Measurements from ENCODE around the gene SLC28A2. TPM values are rescaled to one million over a fixed set of nuclear protein-coding genes. Genes with fewer than 3 reads are reported as not detected.
"Not testable (repeated sequence)": the region's sequence is repeated elsewhere in the genome, so short reads cannot be mapped to it uniquely, and the experiment has no call there.

SLC28A2 gene
- total and polyA plus RNA-seq, 4 donors: 2.0 TPM; not detected in 3

GRCh38 chr15:45253330-45253729, 1.3 kb downstream of the SLC28A2 start:
- ATAC-seq (ENCODE audit: low FRiP score): no peak
- intact Hi-C loops (cut with DNase I): no loop called here
- WGBS, 2 donors: 52 to 70% methylated on average over 2 of the region's 2 CpGs

GRCh38 chr15:45254405-45254804, 2.4 kb downstream of the SLC28A2 start:
- ATAC-seq (ENCODE audit: low FRiP score) (no peak), DNase-seq (no peak)
- Histone ChIP-seq H3K27ac (ENCODE audit: low read depth in 1 of 2, low read length in 2 of 2) (no peak overlapping the region), H3K36me3 (ENCODE audit: control insufficient read depth in 1 of 2, insufficient read depth in 2 of 2, low read length in 1 of 2) (no peaks in the 10 kb centered on the region), H3K4me1 (ENCODE audit: control insufficient read depth in 1 of 2, insufficient read depth in 2 of 2, low read length in 2 of 2) (no peaks in the 10 kb centered on the region), H3K27me3 (ENCODE audit: control insufficient read depth in 1 of 2, insufficient read depth in 2 of 2, low read length in 1 of 2) (no peaks in the 10 kb centered on the region), H3K4me3 (ENCODE audit: low read length in 2 of 2) (no peak overlapping the region), H3K9me3 (ENCODE audit: control insufficient read depth, low read length) (no peaks in the 10 kb centered on the region)
- intact Hi-C loops (cut with DNase I): no loop called here
- WGBS, 2 donors: 87 to 98% methylated on average over 1 of the region's 1 CpG

More at GRCh38 chr15:45253330-45253729, 1.3 kb downstream of the SLC28A2 start:
- Histone ChIP-seq H3K36me3 (ENCODE audit: control insufficient read depth in 1 of 2, insufficient read depth in 2 of 2, low read length in 1 of 2) (no peaks in the 10 kb centered on the region), H3K27ac (ENCODE audit: low read depth in 1 of 2, low read length in 2 of 2) (no peak overlapping the region), H3K27me3 (ENCODE audit: control insufficient read depth in 1 of 2, insufficient read depth in 2 of 2, low read length in 1 of 2) (no peaks in the 10 kb centered on the region), H3K4me3 (ENCODE audit: low read length in 2 of 2) (no peak overlapping the region), H3K4me1 (ENCODE audit: control insufficient read depth in 1 of 2, insufficient read depth in 2 of 2, low read length in 2 of 2) (no peaks in the 10 kb centered on the region), H3K9me3 (ENCODE audit: control insufficient read depth, low read length) (no peaks in the 10 kb centered on the region)
- no peak for DNase-seq

GRCh38 chr15:45254824-45255223, 2.8 kb downstream of the SLC28A2 start:
- not testable (repeated sequence) for H3K4me3 ChIP-seq (ENCODE audit: low read length in 2 of 2); ATAC-seq (ENCODE audit: low FRiP score)

GRCh38 chr15:45259796-45260195, 7.8 kb downstream of the SLC28A2 start:
- DNase-seq (no peak), ATAC-seq (ENCODE audit: low FRiP score) (no peak)
- Histone ChIP-seq H3K4me1 (ENCODE audit: control insufficient read depth in 1 of 2, insufficient read depth in 2 of 2, low read length in 2 of 2) (no peaks in the 10 kb centered on the region), H3K27me3 (ENCODE audit: control insufficient read depth in 1 of 2, insufficient read depth in 2 of 2, low read length in 1 of 2) (no peaks in the 10 kb centered on the region), H3K27ac (ENCODE audit: low read depth in 1 of 2, low read length in 2 of 2) (no peak overlapping the region), H3K36me3 (ENCODE audit: control insufficient read depth in 1 of 2, insufficient read depth in 2 of 2, low read length in 1 of 2) (no peaks in the 10 kb centered on the region), H3K9me3 (ENCODE audit: control insufficient read depth, low read length) (peaks cover 1% of the 10 kb centered on the region), H3K4me3 (ENCODE audit: low read length in 2 of 2) (no peak overlapping the region)
- 73 to 74% methylated on average over 2 of the region's 2 CpGs for WGBS, 2 donors
- intact Hi-C loops (cut with DNase I): no loop called here

More at GRCh38 chr15:45254824-45255223, 2.8 kb downstream of the SLC28A2 start:
- H3K27me3 ChIP-seq (ENCODE audit: control insufficient read depth in 1 of 2, insufficient read depth in 2 of 2, low read length in 1 of 2); DNase-seq; H3K27ac ChIP-seq (ENCODE audit: low read depth in 1 of 2, low read length in 2 of 2); H3K36me3 ChIP-seq (ENCODE audit: control insufficient read depth in 1 of 2, insufficient read depth in 2 of 2, low read length in 1 of 2); H3K9me3 ChIP-seq (ENCODE audit: control insufficient read depth, low read length); H3K4me1 ChIP-seq (ENCODE audit: control insufficient read depth in 1 of 2, insufficient read depth in 2 of 2, low read length in 2 of 2); intact Hi-C loops (cut with DNase I): not testable (repeated sequence)
- 38 to 54% methylated on average over 6 of the region's 6 CpGs for WGBS, 2 donors

GRCh38 chr15:45262906-45263461, 10.9 kb downstream of the SLC28A2 start:
- Histone ChIP-seq H3K27ac (ENCODE audit: low read depth in 1 of 2, low read length in 2 of 2) (no peak overlapping the region), H3K36me3 (ENCODE audit: control insufficient read depth in 1 of 2, insufficient read depth in 2 of 2, low read length in 1 of 2) (no peaks in the 10 kb centered on the region), H3K4me3 (ENCODE audit: low read length in 2 of 2) (no peak overlapping the region), H3K9me3 (ENCODE audit: control insufficient read depth, low read length) (peaks cover 1% of the 10 kb centered on the region), H3K4me1 (ENCODE audit: control insufficient read depth in 1 of 2, insufficient read depth in 2 of 2, low read length in 2 of 2) (no peaks in the 10 kb centered on the region), H3K27me3 (ENCODE audit: control insufficient read depth in 1 of 2, insufficient read depth in 2 of 2, low read length in 1 of 2) (no peaks in the 10 kb centered on the region)
- WGBS, 2 donors: 68 to 80% methylated on average over 4 of the region's 4 CpGs
- intact Hi-C loops (cut with DNase I): no loop called here
- no peak for ATAC-seq (ENCODE audit: low FRiP score)
- DNase-seq: no peak

GRCh38 chr15:45263854-45264253, 11.8 kb downstream of the SLC28A2 start:
- intact Hi-C loops (cut with DNase I): no loop called here

GRCh38 chr15:45265506-45265905, 13.5 kb downstream of the SLC28A2 start:
- no peak for DNase-seq
- no peaks in the 10 kb centered on the region for H3K4me1 ChIP-seq (ENCODE audit: control insufficient read depth in 1 of 2, insufficient read depth in 2 of 2, low read length in 2 of 2)
- intact Hi-C loops (cut with DNase I): no loop called here
- H3K9me3 ChIP-seq (ENCODE audit: control insufficient read depth, low read length): peaks cover 1% of the 10 kb centered on the region
- no peaks in the 10 kb centered on the region for H3K36me3 ChIP-seq (ENCODE audit: control insufficient read depth in 1 of 2, insufficient read depth in 2 of 2, low read length in 1 of 2)
- ATAC-seq (ENCODE audit: low FRiP score): no peak
- H3K27ac ChIP-seq (ENCODE audit: low read depth in 1 of 2, low read length in 2 of 2): no peak overlapping the region
- H3K27me3 ChIP-seq (ENCODE audit: control insufficient read depth in 1 of 2, insufficient read depth in 2 of 2, low read length in 1 of 2): no peaks in the 10 kb centered on the region
- no peak overlapping the region for H3K4me3 ChIP-seq (ENCODE audit: low read length in 2 of 2)
- WGBS, 2 donors: 81 to 91% methylated on average over 3 of the region's 3 CpGs

More at GRCh38 chr15:45263854-45264253, 11.8 kb downstream of the SLC28A2 start:
- DNase-seq: no peak
- H3K9me3 ChIP-seq (ENCODE audit: control insufficient read depth, low read length): peaks cover 1% of the 10 kb centered on the region
- H3K36me3 ChIP-seq (ENCODE audit: control insufficient read depth in 1 of 2, insufficient read depth in 2 of 2, low read length in 1 of 2): no peaks in the 10 kb centered on the region
- H3K27ac ChIP-seq (ENCODE audit: low read depth in 1 of 2, low read length in 2 of 2): no peak overlapping the region
- no peaks in the 10 kb centered on the region for H3K4me1 ChIP-seq (ENCODE audit: control insufficient read depth in 1 of 2, insufficient read depth in 2 of 2, low read length in 2 of 2)
- no peaks in the 10 kb centered on the region for H3K27me3 ChIP-seq (ENCODE audit: control insufficient read depth in 1 of 2, insufficient read depth in 2 of 2, low read length in 1 of 2)
- no peak for ATAC-seq (ENCODE audit: low FRiP score)
- no peak overlapping the region for H3K4me3 ChIP-seq (ENCODE audit: low read length in 2 of 2)
- 91 to 97% methylated on average over 2 of the region's 2 CpGs for WGBS, 2 donors

- ATAC-seq (ENCODE audit: low FRiP score): no peak
- Histone ChIP-seq H3K27ac (ENCODE audit: low read depth in 1 of 2, low read length in 2 of 2) (no peak overlapping the region), H3K36me3 (ENCODE audit: control insufficient read depth in 1 of 2, insufficient read depth in 2 of 2, low read length in 1 of 2) (peaks cover 0 to 1% of the 10 kb centered on the region in 2 donors), H3K4me1 (ENCODE audit: control insufficient read depth in 1 of 2, insufficient read depth in 2 of 2, low read length in 2 of 2) (no peaks in the 10 kb centered on the region), H3K9me3 (ENCODE audit: control insufficient read depth, low read length) (peaks cover 1% of the 10 kb centered on the region), H3K27me3 (ENCODE audit: control insufficient read depth in 1 of 2, insufficient read depth in 2 of 2, low read length in 1 of 2) (no peaks in the 10 kb centered on the region), H3K4me3 (ENCODE audit: low read length in 2 of 2) (no peak overlapping the region)
- 42 to 59% methylated on average over 2 of the region's 2 CpGs for WGBS, 2 donors
- DNase-seq: no peak
- intact Hi-C loops (cut with DNase I): no loop called here
Observed at GRCh38 chr15:45268135-45268534, 16.1 kb downstream of the SLC28A2 start.

GRCh38 chr15:45274636-45275380, 22.8 kb downstream of the SLC28A2 start:
- Histone ChIP-seq H3K4me1 (ENCODE audit: control insufficient read depth in 1 of 2, insufficient read depth in 2 of 2, low read length in 2 of 2) (peaks cover 0 to 2% of the 10 kb centered on the region in 2 donors), H3K9me3 (ENCODE audit: control insufficient read depth, low read length) (no peaks in the 10 kb centered on the region), H3K27me3 (ENCODE audit: control insufficient read depth in 1 of 2, insufficient read depth in 2 of 2, low read length in 1 of 2) (no peaks in the 10 kb centered on the region), H3K36me3 (ENCODE audit: control insufficient read depth in 1 of 2, insufficient read depth in 2 of 2, low read length in 1 of 2) (peaks cover 0 to 1% of the 10 kb centered on the region in 2 donors), H3K4me3 (ENCODE audit: low read length in 2 of 2) (no peak overlapping the region), H3K27ac (ENCODE audit: low read depth in 1 of 2, low read length in 2 of 2) (no peak overlapping the region)
- no peak for ATAC-seq (ENCODE audit: low FRiP score)
- intact Hi-C loops (cut with DNase I): no loop called here
- no peak for DNase-seq
- WGBS, 2 donors: 62 to 77% methylated on average over 5 of the region's 5 CpGs

All from aorta (tissue), 5 donors.